ENCODE measurements around the gene CTXN1.

- TF ChIP-seq CTCF (IDR thresholded peaks at IDR 0.05) = no peak
- no peak for TF ChIP-seq POLR2AphosphoS5 (IDR thresholded peaks at IDR 0.05)
Observed at GRCh38 chr19:7918615-7919421, 7.1 kb downstream of the CTXN1 start.

Data from stomach (tissue), 4 donors.